Activated naive CD8-positive, alpha-beta T cell (primary cell): Measurements from ENCODE around the gene SPTLC2.

Experiments used
- H3K27ac Mint-ChIP-seq: one replicate; pipeline ENCODE4 v1.8.0; 2021; ENCODE audit warnings: mixed read lengths
- H3K27me3 Mint-ChIP-seq: one replicate; pipeline ENCODE4 v1.8.0; 2021; ENCODE audit warnings: mixed read lengths
- H3K36me3 Mint-ChIP-seq: one replicate; pipeline ENCODE4 v1.8.0; 2021; ENCODE audit warnings: mixed read lengths
- H3K4me1 Mint-ChIP-seq: one replicate; pipeline ENCODE4 v1.8.0; 2021; ENCODE audit warnings: low read depth, mixed read lengths
- H3K4me3 Mint-ChIP-seq: one replicate; pipeline ENCODE4 v1.8.0; 2021; ENCODE audit warnings: mild to moderate bottlenecking, mixed read lengths
- H3K9me3 Mint-ChIP-seq: one replicate; pipeline ENCODE4 v1.8.0; 2021; ENCODE audit warnings: low read depth, mixed read lengths

SPTLC2 gene

GRCh38 chr14:77498120-77498979 lies 118.1 kb downstream of the SPTLC2 start, which contains the start of gene ISM2:
Gene ISM2 (minus strand): TSS chr14:77498816. CDS start chr14:77498793, 23 bp downstream.
- Mint-ChIP-seq H3K9me3 (peaks cover 4% of the 10 kb centered on the region), H3K36me3 (peaks cover 3% of the 10 kb centered on the region), H3K4me3 (peak within 1 kb of the TSS; percentile 80), H3K27me3 (peaks cover 23% of the 10 kb centered on the region), H3K27ac (no peak within 1 kb of the TSS), H3K4me1 (peaks cover 5% of the 10 kb centered on the region)

GRCh38 chr14:77495334-77495733 lies 121.1 kb downstream of the SPTLC2 start:
- no peak overlapping the region for H3K4me3 Mint-ChIP-seq
- H3K27me3 Mint-ChIP-seq: peaks cover 20% of the 10 kb centered on the region
- peaks cover 5% of the 10 kb centered on the region for H3K4me1 Mint-ChIP-seq
- H3K36me3 Mint-ChIP-seq: no peaks in the 10 kb centered on the region
- H3K9me3 Mint-ChIP-seq: no peaks in the 10 kb centered on the region
- H3K27ac Mint-ChIP-seq: no peak overlapping the region

- H3K9me3 Mint-ChIP-seq: no peaks in the 10 kb centered on the region
- no peaks in the 10 kb centered on the region for H3K36me3 Mint-ChIP-seq
- H3K4me1 Mint-ChIP-seq: no peaks in the 10 kb centered on the region
- H3K27me3 Mint-ChIP-seq: peaks cover 7% of the 10 kb centered on the region
- no peak overlapping the region for H3K27ac Mint-ChIP-seq
- H3K4me3 Mint-ChIP-seq: no peak overlapping the region
Measured at GRCh38 chr14:77491056-77491455, 125.4 kb downstream of the SPTLC2 start.

- Mint-ChIP-seq H3K4me1 (no peaks in the 10 kb centered on the region), H3K4me3 (no peak overlapping the region), H3K36me3 (no peaks in the 10 kb centered on the region), H3K9me3 (no peaks in the 10 kb centered on the region), H3K27me3 (peaks cover 3% of the 10 kb centered on the region), H3K27ac (no peak overlapping the region)
Measured at GRCh38 chr14:77490347-77490986, 126.0 kb downstream of the SPTLC2 start.

GRCh38 chr14:77489041-77489440 lies 127.4 kb downstream of the SPTLC2 start:
- no peaks in the 10 kb centered on the region for H3K9me3 Mint-ChIP-seq
- H3K36me3 Mint-ChIP-seq: no peaks in the 10 kb centered on the region
- H3K27ac Mint-ChIP-seq: no peak overlapping the region

GRCh38 chr14:77488558-77488957 lies 127.9 kb downstream of the SPTLC2 start:
- Mint-ChIP-seq H3K9me3 (no peaks in the 10 kb centered on the region), H3K27ac (no peak overlapping the region), H3K27me3 (no peaks in the 10 kb centered on the region), H3K4me1 (no peaks in the 10 kb centered on the region), H3K36me3 (no peaks in the 10 kb centered on the region), H3K4me3 (no peak overlapping the region)

More at GRCh38 chr14:77489041-77489440, 127.4 kb downstream of the SPTLC2 start:
- no peak overlapping the region for H3K4me3 Mint-ChIP-seq
- no peaks in the 10 kb centered on the region for H3K4me1 Mint-ChIP-seq
- H3K27me3 Mint-ChIP-seq: no peaks in the 10 kb centered on the region

- H3K4me3 Mint-ChIP-seq: no peak overlapping the region
- no peaks in the 10 kb centered on the region for H3K27me3 Mint-ChIP-seq
- H3K4me1 Mint-ChIP-seq: no peaks in the 10 kb centered on the region
- no peaks in the 10 kb centered on the region for H3K36me3 Mint-ChIP-seq
- H3K27ac Mint-ChIP-seq: no peak overlapping the region
- no peaks in the 10 kb centered on the region for H3K9me3 Mint-ChIP-seq
Measured at GRCh38 chr14:77485901-77486678, 130.3 kb downstream of the SPTLC2 start.

- no peaks in the 10 kb centered on the region for H3K4me1 Mint-ChIP-seq
Measured at GRCh38 chr14:77485256-77485655, 131.2 kb downstream of the SPTLC2 start.

GRCh38 chr14:77482422-77482821 lies 134.0 kb downstream of the SPTLC2 start:
- Mint-ChIP-seq H3K27ac (no peak overlapping the region), H3K4me1 (no peaks in the 10 kb centered on the region), H3K9me3 (no peaks in the 10 kb centered on the region), H3K36me3 (no peaks in the 10 kb centered on the region), H3K4me3 (no peak overlapping the region), H3K27me3 (no peaks in the 10 kb centered on the region)

More at GRCh38 chr14:77485256-77485655, 131.2 kb downstream of the SPTLC2 start:
- no peaks in the 10 kb centered on the region for H3K36me3 Mint-ChIP-seq
- no peak overlapping the region for H3K4me3 Mint-ChIP-seq
- H3K27me3 Mint-ChIP-seq: no peaks in the 10 kb centered on the region
- no peaks in the 10 kb centered on the region for H3K9me3 Mint-ChIP-seq
- no peak overlapping the region for H3K27ac Mint-ChIP-seq

GRCh38 chr14:77478796-77479195 lies 137.6 kb downstream of the SPTLC2 start:
- H3K9me3 Mint-ChIP-seq: no peaks in the 10 kb centered on the region
- H3K27me3 Mint-ChIP-seq: no peaks in the 10 kb centered on the region
- H3K27ac Mint-ChIP-seq: no peak overlapping the region
- H3K4me1 Mint-ChIP-seq: no peaks in the 10 kb centered on the region
- H3K36me3 Mint-ChIP-seq: no peaks in the 10 kb centered on the region
- no peak overlapping the region for H3K4me3 Mint-ChIP-seq

- Mint-ChIP-seq H3K27ac (no peak overlapping the region), H3K4me1 (no peaks in the 10 kb centered on the region), H3K27me3 (no peaks in the 10 kb centered on the region), H3K36me3 (no peaks in the 10 kb centered on the region), H3K9me3 (no peaks in the 10 kb centered on the region), H3K4me3 (no peak overlapping the region)
Measured at GRCh38 chr14:77478029-77478428, 138.4 kb downstream of the SPTLC2 start.

GRCh38 chr14:77475432-77476115 lies 140.9 kb downstream of the SPTLC2 start:
- no peak overlapping the region for H3K4me3 Mint-ChIP-seq
- no peaks in the 10 kb centered on the region for H3K9me3 Mint-ChIP-seq
- H3K27me3 Mint-ChIP-seq: no peaks in the 10 kb centered on the region
- no peaks in the 10 kb centered on the region for H3K4me1 Mint-ChIP-seq
- H3K27ac Mint-ChIP-seq: no peak overlapping the region
- H3K36me3 Mint-ChIP-seq: no peaks in the 10 kb centered on the region

- no peak overlapping the region for H3K27ac Mint-ChIP-seq
- no peak overlapping the region for H3K4me3 Mint-ChIP-seq
- no peaks in the 10 kb centered on the region for H3K9me3 Mint-ChIP-seq
- H3K27me3 Mint-ChIP-seq: no peaks in the 10 kb centered on the region
- no peaks in the 10 kb centered on the region for H3K4me1 Mint-ChIP-seq
- no peaks in the 10 kb centered on the region for H3K36me3 Mint-ChIP-seq
Measured at GRCh38 chr14:77474479-77475177, 141.8 kb downstream of the SPTLC2 start.

- Mint-ChIP-seq H3K36me3 (no peaks in the 10 kb centered on the region), H3K27me3 (no peaks in the 10 kb centered on the region), H3K4me1 (no peaks in the 10 kb centered on the region), H3K27ac (no peak overlapping the region), H3K9me3 (no peaks in the 10 kb centered on the region), H3K4me3 (no peak overlapping the region)
Measured at GRCh38 chr14:77473921-77474320, 142.5 kb downstream of the SPTLC2 start.
